Kasumi-1 (cell line): ENCODE data around the gene CAGE1.
A peak's percentile ranks its signal among the peaks of the same experiment; 100 is the strongest.

Source experiments
- DNase-seq, 2 experiments: peaks; one replicate each; lab custom pipeline; 2025; lab: John Stamatoyannopoulos, UW

Gene CAGE1

GRCh38 chr6:7389451-7390225 lies at the start of gene CAGE1, which contains the start of gene RIOK1:
TSS of gene CAGE1 (minus strand) at chr6:7389742. CDS start at chr6:7387173, 2,569 bp downstream.
TSS of gene RIOK1 (plus strand) at chr6:7389808. CDS start at chr6:7390003, 195 bp downstream.
- peak; percentile 94 to 95 for DNase-seq

GRCh38 chr6:7439228-7439627 lies 49.7 kb upstream of the CAGE1 start:
- DNase-seq: peak; percentile 63 to 71

- DNase-seq: no peak
Measured at GRCh38 chr6:7438011-7438410, 48.5 kb upstream of the CAGE1 start.

GRCh38 chr6:7434672-7435071 lies 45.1 kb upstream of the CAGE1 start:
- DNase-seq: no peak

GRCh38 chr6:7433121-7433617 lies 43.6 kb upstream of the CAGE1 start:
- DNase-seq: no peak

GRCh38 chr6:7432391-7433120 lies 43.0 kb upstream of the CAGE1 start:
- DNase-seq: no peak

GRCh38 chr6:7431674-7432390 lies 42.3 kb upstream of the CAGE1 start:
- DNase-seq: no peak

- peak; percentile 76 to 77 for DNase-seq
Measured at GRCh38 chr6:7431313-7431673, 41.8 kb upstream of the CAGE1 start.

- no peak for DNase-seq
Measured at GRCh38 chr6:7426447-7427169, 37.1 kb upstream of the CAGE1 start.

GRCh38 chr6:7425808-7426190 lies 36.3 kb upstream of the CAGE1 start:
- DNase-seq: no peak

GRCh38 chr6:7424967-7425807 lies 35.6 kb upstream of the CAGE1 start:
- peak; percentile 31 to 60 for DNase-seq

- DNase-seq: no peak
Measured at GRCh38 chr6:7424058-7424457, 34.5 kb upstream of the CAGE1 start.

GRCh38 chr6:7421066-7421465 lies 31.5 kb upstream of the CAGE1 start:
- DNase-seq: no peak

GRCh38 chr6:7419065-7419464 lies 29.5 kb upstream of the CAGE1 start:
- no peak for DNase-seq

GRCh38 chr6:7418238-7418905 lies 28.8 kb upstream of the CAGE1 start:
- no peak for DNase-seq

- no peak for DNase-seq
Measured at GRCh38 chr6:7417684-7418083, 28.1 kb upstream of the CAGE1 start.

GRCh38 chr6:7414811-7415210 lies 25.3 kb upstream of the CAGE1 start:
- DNase-seq: no peak

GRCh38 chr6:7413151-7413823 lies 23.7 kb upstream of the CAGE1 start:
- DNase-seq: no peak

- no peak for DNase-seq
Measured at GRCh38 chr6:7411328-7411727, 21.8 kb upstream of the CAGE1 start.

GRCh38 chr6:7410851-7411250 lies 21.3 kb upstream of the CAGE1 start:
- DNase-seq: no peak
